ENCODE data around the gene MANF. TPM values are rescaled to one million over a fixed set of nuclear protein-coding genes. Genes with fewer than 3 reads are reported as not detected.

Gene MANF
- total RNA-seq, 4 donors from 2014 or later: 9.8 to 28.4 (median 23.0) TPM

GRCh38 chr3:51393134-51393495, 8.0 kb downstream of the MANF start:
- Histone ChIP-seq H3K27me3 (no peaks in the 10 kb centered on the region), H3K36me3 (peaks cover 0 to 80% (median 15%) of the 10 kb centered on the region in 3 donors), H3K4me3 (no peak overlapping the region), H3K27ac (no peak overlapping the region), H3K4me1 (peaks cover 0 to 80% (median 23%) of the 10 kb centered on the region in 4 donors), H3K9me3 (no peaks in the 10 kb centered on the region)
- TF ChIP-seq CTCF (IDR thresholded peaks at IDR 0.05) (no peak), EP300 (IDR thresholded peaks at IDR 0.05) (no peak), POLR2A (IDR thresholded peaks at IDR 0.05) (no peak)
- 94% methylated on average over 17 of the region's 17 CpGs for WGBS, 2 donors
- no peak for DNase-seq (ENCODE audit: low spot score in 2 of 2)

- H3K4me3 ChIP-seq: no peak overlapping the region
- DNase-seq (ENCODE audit: low spot score in 2 of 2): no peak
- WGBS, 2 donors: 93 to 94% methylated on average over 3 to 14 of the region's 14 CpGs
- H3K9me3 ChIP-seq: no peaks in the 10 kb centered on the region
- H3K27ac ChIP-seq: no peak overlapping the region
- peaks cover 0 to 80% (median 11%) of the 10 kb centered on the region in 3 donors for H3K36me3 ChIP-seq
- TF ChIP-seq EP300 (IDR thresholded peaks at IDR 0.05): no peak
- TF ChIP-seq POLR2A (IDR thresholded peaks at IDR 0.05): no peak
- TF ChIP-seq CTCF (IDR thresholded peaks at IDR 0.05): no peak
- no peaks in the 10 kb centered on the region for H3K27me3 ChIP-seq
- H3K4me1 ChIP-seq: peaks cover 0 to 78% (median 23%) of the 10 kb centered on the region in 4 donors
Measured at GRCh38 chr3:51393564-51393963, 8.5 kb downstream of the MANF start.

- Histone ChIP-seq H3K9me3 (no peaks in the 10 kb centered on the region), H3K4me1 (peaks cover 0 to 73% (median 23%) of the 10 kb centered on the region in 4 donors), H3K4me3 (no peak overlapping the region), H3K27me3 (no peaks in the 10 kb centered on the region), H3K27ac (no peak overlapping the region), H3K36me3 (peaks cover 0 to 78% (median 8%) of the 10 kb centered on the region in 3 donors)
- no peak for DNase-seq (ENCODE audit: low spot score in 2 of 2)
- TF ChIP-seq EP300 (IDR thresholded peaks at IDR 0.05) (no peak), POLR2A (IDR thresholded peaks at IDR 0.05) (no peak), CTCF (IDR thresholded peaks at IDR 0.05) (no peak)
- 89% methylated on average over 4 to 5 of the region's 5 CpGs for WGBS, 2 donors
Measured at GRCh38 chr3:51394541-51394940, 9.4 kb downstream of the MANF start.

GRCh38 chr3:51395493-51396213, 10.6 kb downstream of the MANF start:
- no peaks in the 10 kb centered on the region for H3K27me3 ChIP-seq
- peaks cover 0 to 84% (median 8%) of the 10 kb centered on the region in 3 donors for H3K36me3 ChIP-seq
- TF ChIP-seq POLR2A (IDR thresholded peaks at IDR 0.05) (no peak), CTCF (IDR thresholded peaks at IDR 0.05) (no peak)
- 80 to 84% methylated on average over 12 of the region's 12 CpGs for WGBS, 2 donors
- no peak overlapping the region for H3K4me3 ChIP-seq
- peaks cover 0 to 62% (median 17%) of the 10 kb centered on the region in 4 donors for H3K4me1 ChIP-seq
- H3K27ac ChIP-seq: no peak overlapping the region
- DNase-seq (ENCODE audit: low spot score in 2 of 2): no peak
- no peaks in the 10 kb centered on the region for H3K9me3 ChIP-seq

- peak overlapping the region in 1 of 4 donors; percentile 32 for H3K27ac ChIP-seq
Measured at GRCh38 chr3:51396401-51396800, 11.3 kb downstream of the MANF start.

More at GRCh38 chr3:51396401-51396800, 11.3 kb downstream of the MANF start:
- Histone ChIP-seq H3K36me3 (peaks cover 0 to 90% (median 8%) of the 10 kb centered on the region in 3 donors), H3K27me3 (no peaks in the 10 kb centered on the region), H3K9me3 (no peaks in the 10 kb centered on the region), H3K4me1 (peaks cover 0 to 60% (median 15%) of the 10 kb centered on the region in 4 donors), H3K4me3 (no peak overlapping the region)
- WGBS, 2 donors: 85 to 92% methylated on average over 1 of the region's 1 CpG
- TF ChIP-seq POLR2A (IDR thresholded peaks at IDR 0.05) (no peak), CTCF (IDR thresholded peaks at IDR 0.05) (no peak), EP300 (IDR thresholded peaks at IDR 0.05) (no peak)
- no peak for DNase-seq (ENCODE audit: low spot score in 2 of 2)

All from tibial nerve (tissue), 4 donors.